ENCODE measurements around the gene TCIRG1.
"Not testable (repeated sequence)": the region's sequence is repeated elsewhere in the genome, so short reads cannot be mapped to it uniquely, and the experiment has no call there.

The TCIRG1 gene

GRCh38 chr11:68077617-68078582 is 39.1 kb downstream of the TCIRG1 start:
- H3K27me3 ChIP-seq (ENCODE audit: control insufficient read depth, insufficient read depth, low read length), result no peaks in the 10 kb centered on the region
- no peaks in the 10 kb centered on the region for H3K9me3 ChIP-seq (ENCODE audit: control insufficient read depth, insufficient read depth, low read length)
- H3K4me3 ChIP-seq (ENCODE audit: low read length), result no peak overlapping the region
- no peak overlapping the region for H3K27ac ChIP-seq (ENCODE audit: low read length)
- H3K36me3 ChIP-seq (ENCODE audit: control insufficient read depth, insufficient read depth, low read length), result peaks cover 9% of the 10 kb centered on the region; the same call in 1 of the 2 replicates
- H3K4me1 ChIP-seq (ENCODE audit: control insufficient read depth, insufficient read depth, low read length), result no peaks in the 10 kb centered on the region
- WGBS (ENCODE audit: insufficient coverage, insufficient read length), result 100% methylated on average over 1 of the region's 8 CpGs
- DNase-seq (ENCODE audit: low read depth, low spot score), result no peak

GRCh38 chr11:68080860-68081259 is 42.0 kb downstream of the TCIRG1 start:
- Histone ChIP-seq H3K36me3 (ENCODE audit: control insufficient read depth, insufficient read depth, low read length) (peaks cover 9% of the 10 kb centered on the region; the same call in 1 of the 2 replicates), H3K27ac (ENCODE audit: low read length) (no peak overlapping the region)
- no CpG with 5 or more reads among the region's 8 CpGs for WGBS (ENCODE audit: insufficient coverage, insufficient read length)

DNA sequence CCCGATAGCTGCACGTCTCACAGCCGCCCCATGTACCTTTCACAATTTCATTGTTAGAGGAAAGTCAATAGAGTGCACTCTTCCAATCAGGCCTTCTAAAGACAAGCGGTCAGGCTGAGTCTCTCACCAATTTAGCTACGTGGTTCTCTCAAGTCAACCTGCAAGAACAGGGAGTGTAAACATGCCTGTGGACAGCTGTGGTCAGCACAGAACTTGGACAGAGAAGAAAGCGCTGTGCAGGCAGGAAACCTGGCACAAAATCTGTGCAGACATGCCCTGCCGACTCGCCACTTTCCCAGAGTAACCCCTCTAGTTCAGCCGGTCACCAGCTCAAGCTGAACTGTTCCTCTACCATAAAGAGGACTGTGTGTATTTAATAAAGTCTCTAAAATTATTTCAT is 42.9 kb downstream of the TCIRG1 start:
- H3K4me1 ChIP-seq (ENCODE audit: control insufficient read depth, insufficient read depth, low read length), result no peaks in the 10 kb centered on the region
- no peaks in the 10 kb centered on the region for H3K27me3 ChIP-seq (ENCODE audit: control insufficient read depth, insufficient read depth, low read length)
- H3K9me3 ChIP-seq (ENCODE audit: control insufficient read depth, insufficient read depth, low read length), result no peaks in the 10 kb centered on the region
- H3K36me3 ChIP-seq (ENCODE audit: control insufficient read depth, insufficient read depth, low read length), result peaks cover 9% of the 10 kb centered on the region; the same call in 1 of the 2 replicates
- no peak for DNase-seq (ENCODE audit: low read depth, low spot score)
- no CpG with 5 or more reads among the region's 9 CpGs for WGBS (ENCODE audit: insufficient coverage, insufficient read length)
- no peak overlapping the region for H3K4me3 ChIP-seq (ENCODE audit: low read length)
- no peak overlapping the region for H3K27ac ChIP-seq (ENCODE audit: low read length)

More at GRCh38 chr11:68080860-68081259, 42.0 kb downstream of the TCIRG1 start:
- DNase-seq (ENCODE audit: low read depth, low spot score), result no peak
- H3K4me1 ChIP-seq (ENCODE audit: control insufficient read depth, insufficient read depth, low read length), result no peaks in the 10 kb centered on the region
- H3K4me3 ChIP-seq (ENCODE audit: low read length), result no peak overlapping the region
- H3K9me3 ChIP-seq (ENCODE audit: control insufficient read depth, insufficient read depth, low read length), result no peaks in the 10 kb centered on the region
- no peaks in the 10 kb centered on the region for H3K27me3 ChIP-seq (ENCODE audit: control insufficient read depth, insufficient read depth, low read length)

GRCh38 chr11:68082481-68082880 is 43.7 kb downstream of the TCIRG1 start:
- H3K27ac ChIP-seq (ENCODE audit: low read length), result no peak overlapping the region
- H3K4me3 ChIP-seq (ENCODE audit: low read length), result no peak overlapping the region
- WGBS (ENCODE audit: insufficient coverage, insufficient read length), result no CpG with 5 or more reads among the region's 3 CpGs

DNA sequence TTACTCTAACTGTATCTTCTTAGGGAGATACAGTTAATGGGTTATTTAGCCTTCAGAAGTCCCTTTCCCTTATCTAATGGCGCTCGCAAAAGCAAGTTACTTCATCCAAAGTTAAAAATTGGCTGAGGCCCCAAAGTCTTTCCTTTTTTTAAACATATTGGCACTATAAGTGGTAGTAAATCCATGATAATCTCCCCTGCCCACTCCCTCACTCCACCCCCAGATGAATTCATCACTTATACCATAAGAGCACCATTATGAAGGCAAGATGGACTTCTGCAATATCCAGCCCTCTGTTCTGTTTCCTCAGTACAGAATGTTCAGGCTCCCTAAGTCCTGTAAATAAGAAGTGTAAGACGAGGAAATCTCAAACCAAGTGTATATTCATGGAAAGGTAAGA is 44.7 kb downstream of the TCIRG1 start:
- no peak overlapping the region for H3K27ac ChIP-seq (ENCODE audit: low read length)
- H3K4me1 ChIP-seq (ENCODE audit: control insufficient read depth, insufficient read depth, low read length), result no peaks in the 10 kb centered on the region
- no peaks in the 10 kb centered on the region for H3K9me3 ChIP-seq (ENCODE audit: control insufficient read depth, insufficient read depth, low read length)
- WGBS (ENCODE audit: insufficient coverage, insufficient read length), result no CpG with 5 or more reads among the region's 3 CpGs
- no peak overlapping the region for H3K4me3 ChIP-seq (ENCODE audit: low read length)
- H3K27me3 ChIP-seq (ENCODE audit: control insufficient read depth, insufficient read depth, low read length), result no peaks in the 10 kb centered on the region
- peaks cover 9% of the 10 kb centered on the region; the same call in 1 of the 2 replicates for H3K36me3 ChIP-seq (ENCODE audit: control insufficient read depth, insufficient read depth, low read length)
- DNase-seq (ENCODE audit: low read depth, low spot score), result no peak

More at GRCh38 chr11:68082481-68082880, 43.7 kb downstream of the TCIRG1 start:
- DNase-seq (ENCODE audit: low read depth, low spot score), result no peak
- Histone ChIP-seq H3K4me1 (ENCODE audit: control insufficient read depth, insufficient read depth, low read length) (no peaks in the 10 kb centered on the region), H3K36me3 (ENCODE audit: control insufficient read depth, insufficient read depth, low read length) (peaks cover 9% of the 10 kb centered on the region; the same call in 1 of the 2 replicates), H3K27me3 (ENCODE audit: control insufficient read depth, insufficient read depth, low read length) (no peaks in the 10 kb centered on the region), H3K9me3 (ENCODE audit: control insufficient read depth, insufficient read depth, low read length) (no peaks in the 10 kb centered on the region)

GRCh38 chr11:68089679-68090078 is 50.9 kb downstream of the TCIRG1 start:
- Histone ChIP-seq H3K4me3 (ENCODE audit: low read length) (no peak overlapping the region), H3K27me3 (ENCODE audit: control insufficient read depth, insufficient read depth, low read length) (no peaks in the 10 kb centered on the region), H3K4me1 (ENCODE audit: control insufficient read depth, insufficient read depth, low read length) (no peaks in the 10 kb centered on the region), H3K36me3 (ENCODE audit: control insufficient read depth, insufficient read depth, low read length) (no peaks in the 10 kb centered on the region; the same call in 1 of the 2 replicates), H3K9me3 (ENCODE audit: control insufficient read depth, insufficient read depth, low read length) (no peaks in the 10 kb centered on the region), H3K27ac (ENCODE audit: low read length) (no peak overlapping the region)
- no peak for DNase-seq (ENCODE audit: low read depth, low spot score)
- WGBS (ENCODE audit: insufficient coverage, insufficient read length), result no CpG with 5 or more reads among the region's 8 CpGs

- DNase-seq (ENCODE audit: low read depth, low spot score), result no peak
- Histone ChIP-seq H3K4me3 (ENCODE audit: low read length) (no peak overlapping the region), H3K36me3 (ENCODE audit: control insufficient read depth, insufficient read depth, low read length) (no peaks in the 10 kb centered on the region; the same call in 1 of the 2 replicates), H3K27me3 (ENCODE audit: control insufficient read depth, insufficient read depth, low read length) (no peaks in the 10 kb centered on the region), H3K27ac (ENCODE audit: low read length) (no peak overlapping the region), H3K4me1 (ENCODE audit: control insufficient read depth, insufficient read depth, low read length) (no peaks in the 10 kb centered on the region), H3K9me3 (ENCODE audit: control insufficient read depth, insufficient read depth, low read length) (no peaks in the 10 kb centered on the region)
- WGBS (ENCODE audit: insufficient coverage, insufficient read length), result no CpG with 5 or more reads among the region's 1 CpG
Observed at GRCh38 chr11:68090287-68090686, 51.5 kb downstream of the TCIRG1 start.

DNA sequence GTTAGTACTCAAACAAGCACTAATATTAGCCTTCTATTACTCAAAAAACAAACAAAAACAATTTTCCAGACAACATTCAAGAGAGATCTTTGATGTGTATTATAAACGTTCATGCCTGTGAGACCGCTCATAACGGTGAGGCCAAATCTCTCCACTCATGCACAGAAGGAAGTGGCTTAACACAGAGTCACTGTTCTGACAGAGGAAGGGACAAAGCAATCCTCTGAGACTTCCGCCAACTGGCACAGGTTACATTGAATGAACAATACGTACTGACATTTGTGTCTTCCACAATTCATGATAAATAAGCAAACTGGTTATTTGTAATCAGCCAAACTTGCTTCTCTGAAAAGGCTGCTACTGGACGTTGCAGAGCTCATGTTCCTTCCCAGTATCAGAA is 51.9 kb downstream of the TCIRG1 start:
- no peak overlapping the region for H3K4me3 ChIP-seq (ENCODE audit: low read length)
- no CpG with 5 or more reads among the region's 6 CpGs for WGBS (ENCODE audit: insufficient coverage, insufficient read length)
- H3K4me1 ChIP-seq (ENCODE audit: control insufficient read depth, insufficient read depth, low read length), result no peaks in the 10 kb centered on the region
- no peaks in the 10 kb centered on the region for H3K9me3 ChIP-seq (ENCODE audit: control insufficient read depth, insufficient read depth, low read length)
- no peaks in the 10 kb centered on the region for H3K27me3 ChIP-seq (ENCODE audit: control insufficient read depth, insufficient read depth, low read length)
- H3K27ac ChIP-seq (ENCODE audit: low read length), result no peak overlapping the region
- H3K36me3 ChIP-seq (ENCODE audit: control insufficient read depth, insufficient read depth, low read length), result no peaks in the 10 kb centered on the region; the same call in 1 of the 2 replicates
- DNase-seq (ENCODE audit: low read depth, low spot score), result no peak

- WGBS (ENCODE audit: insufficient coverage, insufficient read length), result no CpG with 5 or more reads among the region's 2 CpGs
- no peaks in the 10 kb centered on the region for H3K9me3 ChIP-seq (ENCODE audit: control insufficient read depth, insufficient read depth, low read length)
- no peak overlapping the region for H3K4me3 ChIP-seq (ENCODE audit: low read length)
- no peaks in the 10 kb centered on the region for H3K27me3 ChIP-seq (ENCODE audit: control insufficient read depth, insufficient read depth, low read length)
- H3K27ac ChIP-seq (ENCODE audit: low read length), result no peak overlapping the region
- H3K36me3 ChIP-seq (ENCODE audit: control insufficient read depth, insufficient read depth, low read length), result no peaks in the 10 kb centered on the region; the same call in 1 of the 2 replicates
- DNase-seq (ENCODE audit: low read depth, low spot score), result no peak
- no peaks in the 10 kb centered on the region for H3K4me1 ChIP-seq (ENCODE audit: control insufficient read depth, insufficient read depth, low read length)
Observed at GRCh38 chr11:68092411-68092810, 53.6 kb downstream of the TCIRG1 start.

- H3K4me3 ChIP-seq (ENCODE audit: low read length); H3K9me3 ChIP-seq (ENCODE audit: control insufficient read depth, insufficient read depth, low read length); H3K4me1 ChIP-seq (ENCODE audit: control insufficient read depth, insufficient read depth, low read length); H3K27ac ChIP-seq (ENCODE audit: low read length); H3K27me3 ChIP-seq (ENCODE audit: control insufficient read depth, insufficient read depth, low read length); H3K36me3 ChIP-seq (ENCODE audit: control insufficient read depth, insufficient read depth, low read length); DNase-seq (ENCODE audit: low read depth, low spot score): not testable (repeated sequence)
- WGBS (ENCODE audit: insufficient coverage, insufficient read length), result no CpG with 5 or more reads among the region's 3 CpGs
Observed at GRCh38 chr11:68092946-68093345, 54.1 kb downstream of the TCIRG1 start.
